Activated gamma-delta T cell (primary cell): Measurements from ENCODE around the gene CELA3A.

Source experiments
- DNase-seq: peaks from one replicate; lab custom pipeline; 2025; lab: John Stamatoyannopoulos, UW

Gene CELA3A

DNA sequence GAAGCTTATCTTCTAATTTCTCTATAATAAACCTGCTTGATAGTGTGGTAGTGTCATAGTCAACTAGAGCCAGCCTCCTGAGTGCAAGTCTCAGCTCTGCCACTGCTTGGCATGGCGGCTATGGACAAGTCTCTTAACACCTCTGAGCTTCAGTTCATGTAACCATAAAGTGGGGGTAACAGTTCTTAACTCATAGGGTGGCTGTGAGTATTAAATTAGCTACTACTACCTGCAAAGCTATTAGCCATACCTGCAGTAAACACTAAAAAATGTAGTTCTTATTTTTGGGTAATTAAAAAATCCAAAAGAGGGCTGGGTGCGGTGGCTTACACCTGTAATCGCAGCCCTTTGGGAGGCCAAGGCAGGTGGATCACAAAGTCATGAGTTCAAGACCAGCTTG, 48.9 kb downstream of the CELA3A start:
- DNase-seq, result no peak

DNA sequence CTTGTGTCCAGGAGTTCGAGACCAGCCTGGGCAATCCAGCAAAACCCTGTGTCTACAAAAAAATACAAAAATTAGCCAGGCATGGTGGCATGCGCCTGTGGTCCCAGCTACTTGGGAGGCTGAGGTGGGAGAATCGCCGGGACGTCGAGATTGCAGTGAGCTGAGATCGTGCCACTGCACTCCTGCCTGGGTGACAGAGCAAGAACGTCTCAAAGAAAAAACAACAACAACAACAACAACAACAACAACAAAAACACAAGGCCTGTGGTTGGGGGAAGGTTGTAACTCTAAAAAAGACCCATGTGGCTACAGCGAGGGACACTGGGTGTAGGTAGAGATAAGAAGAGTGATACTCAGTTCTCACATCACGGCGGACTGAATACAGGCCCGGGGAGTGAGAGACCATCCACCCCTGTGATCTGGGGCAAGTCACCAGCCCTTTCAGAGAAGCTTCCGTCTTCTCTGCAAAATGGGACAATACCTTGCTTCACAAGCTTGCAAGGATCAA, 50.2 kb downstream of the CELA3A start:
- DNase-seq, result no peak

DNA sequence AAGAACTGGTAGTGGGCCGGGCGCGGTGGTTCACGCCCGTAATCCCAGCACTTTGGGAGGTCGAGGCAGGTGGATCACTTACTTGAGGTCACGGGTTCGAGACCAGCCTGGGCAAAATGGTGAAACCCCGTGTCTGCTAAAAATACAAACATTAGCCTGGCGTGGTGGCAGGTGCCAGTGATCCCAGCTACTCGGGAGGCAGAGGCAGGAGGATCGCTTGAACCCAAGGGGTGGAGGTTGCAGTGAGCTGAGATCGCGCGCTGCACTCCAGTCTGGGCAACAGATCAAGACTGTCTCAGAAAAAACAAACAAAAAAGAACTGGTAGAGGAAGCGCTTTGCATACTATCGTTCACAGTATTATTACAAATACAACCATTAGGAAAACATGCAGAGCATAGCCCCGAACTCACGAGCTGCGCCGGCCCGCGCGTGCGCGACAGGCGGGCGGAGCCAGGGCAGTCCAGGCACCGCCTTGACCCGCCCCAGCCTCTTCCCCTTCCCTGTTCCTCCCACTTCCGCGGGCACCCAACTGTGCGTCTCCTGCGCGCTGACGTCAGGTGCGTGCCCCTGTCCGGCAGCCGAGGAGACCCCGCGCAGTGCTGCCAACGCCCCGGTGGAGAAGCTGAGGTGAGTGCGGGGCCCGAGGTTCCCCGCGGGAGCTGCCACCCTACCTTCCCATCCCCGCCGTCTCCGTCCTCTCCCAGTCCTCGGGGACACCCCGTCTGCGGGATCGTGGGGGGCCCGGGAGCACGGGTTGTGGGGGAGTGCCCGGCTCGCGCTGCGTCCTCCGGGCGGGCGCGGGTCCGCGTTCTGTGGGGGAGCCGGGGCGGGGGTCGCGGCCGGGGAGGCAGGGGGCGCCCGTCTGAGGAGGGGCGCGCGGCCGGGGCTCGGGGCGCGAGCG, 50.9 kb downstream of the CELA3A start, which contains the start of gene CDC42:
Gene CDC42, plus strand, starts transcription at position 595 of the 902 bp plus-strand sequence. CDS start 25,770 bp downstream, outside the sequence.
- DNase-seq, result peak; percentile 94

DNA sequence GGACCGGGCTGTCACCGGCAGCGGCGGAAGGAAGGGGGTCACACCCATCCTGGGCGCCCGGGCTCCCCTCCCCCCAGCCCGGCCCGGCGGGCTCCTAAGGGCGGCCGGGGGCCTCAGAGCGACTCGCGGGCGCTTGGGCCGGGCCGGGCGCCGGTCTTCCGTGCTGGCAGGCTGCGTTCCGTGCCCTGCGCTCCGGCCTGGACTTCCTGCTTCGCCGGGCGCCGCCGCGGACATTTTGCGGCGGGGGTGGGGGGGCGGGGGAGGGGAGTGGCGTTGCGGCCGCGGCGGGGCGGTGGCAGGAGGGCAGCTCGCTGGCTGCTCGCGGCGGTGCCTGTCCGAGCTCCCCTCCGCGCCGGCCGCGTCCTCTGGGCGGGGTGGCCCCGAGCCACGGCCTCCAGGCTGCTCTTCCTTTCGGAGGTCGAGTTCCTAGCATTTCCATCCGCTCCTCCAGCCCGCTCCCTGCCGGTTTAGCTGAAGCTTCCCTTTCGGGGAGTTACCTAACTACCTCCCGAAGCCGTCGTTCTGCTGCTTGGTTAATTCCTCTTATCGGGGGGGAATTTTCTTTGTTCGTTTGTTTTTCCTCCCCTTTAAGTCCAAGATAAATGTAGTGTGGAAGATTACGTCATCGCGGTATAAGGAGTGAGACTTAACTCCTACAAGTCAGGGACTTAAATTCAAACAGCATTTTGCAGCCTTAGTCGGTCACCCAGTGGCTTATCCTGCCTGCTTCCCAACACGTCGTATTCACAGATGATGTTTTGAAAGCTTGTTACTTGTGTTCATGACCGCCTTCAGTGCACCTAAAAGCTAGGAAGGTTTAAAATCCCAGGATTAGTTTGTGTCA, 51.8 kb downstream of the CELA3A start:
- peak; percentile 44 for DNase-seq

DNA sequence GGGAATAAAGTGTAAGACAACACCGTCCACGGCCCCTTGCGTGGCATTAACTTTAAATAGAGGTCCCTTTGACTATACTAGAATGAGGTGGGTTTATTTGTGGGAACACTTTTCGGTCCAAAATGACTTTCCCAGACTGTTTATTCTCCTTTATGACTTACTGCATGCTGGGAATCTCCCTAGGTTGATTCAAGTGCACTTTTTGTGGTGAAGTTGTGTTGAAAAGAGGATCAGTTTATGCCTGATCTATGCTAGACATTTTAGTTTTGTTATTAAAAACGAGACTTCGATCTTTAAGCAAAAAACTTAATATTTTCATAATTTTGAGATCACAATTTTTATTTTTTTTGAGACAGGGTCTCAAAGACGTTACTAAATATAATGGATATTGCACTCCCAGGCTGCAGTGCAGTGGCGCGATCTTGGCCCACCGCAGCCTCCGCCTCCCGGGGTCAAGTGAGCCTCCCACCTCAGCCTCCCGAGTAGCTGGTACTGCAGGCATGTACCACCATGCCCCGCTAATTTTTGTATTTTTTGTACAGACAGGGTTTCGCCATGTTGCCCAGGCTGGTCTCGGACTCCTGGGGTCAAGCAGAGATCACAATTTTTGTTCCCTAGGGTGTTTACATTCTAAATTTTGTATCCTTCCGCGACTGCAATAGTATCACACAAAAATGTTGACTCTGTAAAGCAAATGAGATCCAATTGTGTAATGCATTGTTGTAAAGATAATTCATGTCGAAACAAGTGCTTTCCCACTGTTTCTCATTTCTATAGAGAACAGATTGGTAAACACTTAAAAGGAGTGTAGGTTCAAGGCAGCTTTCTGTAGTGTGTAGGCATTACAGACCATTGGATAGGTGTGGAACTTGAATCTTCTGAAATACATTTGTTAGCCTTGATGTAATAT, 52.7 kb downstream of the CELA3A start:
- no peak for DNase-seq

DNA sequence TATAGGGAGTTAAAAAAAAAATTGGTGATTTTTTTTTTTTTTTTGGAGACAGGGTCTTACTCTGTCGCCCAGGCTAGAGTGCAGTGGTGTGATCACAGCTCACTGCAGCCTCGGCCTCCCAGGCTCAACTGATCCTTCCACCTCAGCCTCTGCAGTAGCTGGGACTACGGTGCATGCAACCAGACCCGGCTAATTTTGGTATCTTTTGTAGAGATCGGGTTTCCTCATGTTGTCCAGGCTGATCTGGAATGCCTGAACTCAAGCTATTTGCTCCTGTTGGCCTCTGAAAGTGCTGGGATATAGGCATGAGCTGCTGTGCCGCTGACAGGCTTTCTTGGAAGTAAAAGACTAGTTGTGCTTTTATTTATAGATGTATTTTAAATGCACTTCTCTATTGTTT, 54.0 kb downstream of the CELA3A start:
- DNase-seq, result no peak

DNA sequence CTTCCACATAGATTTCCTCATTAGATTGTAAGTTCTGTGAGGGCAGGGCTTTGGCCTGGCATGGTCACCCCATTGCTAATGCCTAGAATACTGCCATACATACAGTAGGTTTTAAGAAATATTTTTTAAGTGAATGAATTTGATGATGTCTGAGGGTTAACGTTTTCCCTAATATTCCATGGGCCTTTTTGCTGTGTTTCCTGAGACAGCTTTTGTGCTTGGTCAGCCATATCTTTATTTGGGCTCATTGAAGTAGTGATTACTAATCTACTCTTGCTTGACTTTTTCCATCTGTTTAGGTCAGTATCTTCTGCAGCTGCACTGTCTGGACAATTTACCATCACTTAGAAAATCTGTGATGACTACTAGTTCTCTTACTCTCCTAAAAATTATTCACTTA, 54.6 kb downstream of the CELA3A start:
- no peak for DNase-seq

DNA sequence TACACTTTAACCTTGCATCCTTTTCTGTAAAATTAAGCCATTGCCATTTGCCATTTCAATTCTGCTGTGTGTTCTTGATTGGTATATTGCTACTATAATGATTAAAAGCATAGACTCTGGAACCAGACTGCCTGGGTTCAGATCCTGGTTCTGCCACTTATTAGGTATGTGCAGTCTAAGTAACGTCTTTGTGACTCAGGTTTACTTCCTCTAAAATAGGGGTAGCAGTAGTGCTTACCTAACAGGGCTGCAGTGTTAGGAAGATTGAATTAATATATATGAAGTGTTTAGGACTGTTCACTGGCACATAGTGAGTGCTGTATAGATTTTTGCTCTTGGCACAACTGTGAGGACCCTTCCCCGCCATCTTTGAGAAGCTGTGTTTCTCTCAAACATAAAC, 55.5 kb downstream of the CELA3A start:
- DNase-seq, result no peak

DNA sequence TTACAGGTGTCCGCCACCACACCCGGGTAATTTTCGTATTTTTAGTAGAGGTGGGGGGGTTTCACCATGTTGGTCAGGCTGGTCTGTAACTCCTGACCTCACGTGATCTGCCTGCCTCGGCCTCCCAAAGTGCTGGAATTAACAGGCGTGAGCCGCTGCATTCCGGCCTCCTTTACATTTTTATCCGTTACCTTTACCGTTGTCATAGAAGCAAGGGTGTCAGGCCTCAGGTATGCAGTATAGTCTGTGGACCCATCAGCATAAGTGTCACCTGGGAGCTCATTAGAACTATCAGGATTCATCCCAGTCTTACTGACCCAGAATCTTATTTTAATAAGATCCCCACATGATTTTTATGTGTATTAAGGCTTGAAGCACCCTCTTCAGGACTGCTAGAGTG, 56.4 kb downstream of the CELA3A start:
- DNase-seq, result no peak
